HG03521 (cell line): ENCODE measurements around the gene A4GALT.
"Not testable (repeated sequence)": the region's sequence is repeated elsewhere in the genome, so short reads cannot be mapped to it uniquely, and the experiment has no call there.

Source experiments
- ATAC-seq: cut with Tn5 transposase; IDR thresholded peaks from one replicate; pipeline ENCODE4 v1.9.1; 2021; ENCODE audit warnings: mild to moderate bottlenecking, moderate library complexity; ENCODE audit not compliant: unreplicated experiment

Gene A4GALT

GRCh38 chr22:42684462-42685195 is 36.0 kb downstream of the A4GALT start:
- no peak for ATAC-seq

DNA sequence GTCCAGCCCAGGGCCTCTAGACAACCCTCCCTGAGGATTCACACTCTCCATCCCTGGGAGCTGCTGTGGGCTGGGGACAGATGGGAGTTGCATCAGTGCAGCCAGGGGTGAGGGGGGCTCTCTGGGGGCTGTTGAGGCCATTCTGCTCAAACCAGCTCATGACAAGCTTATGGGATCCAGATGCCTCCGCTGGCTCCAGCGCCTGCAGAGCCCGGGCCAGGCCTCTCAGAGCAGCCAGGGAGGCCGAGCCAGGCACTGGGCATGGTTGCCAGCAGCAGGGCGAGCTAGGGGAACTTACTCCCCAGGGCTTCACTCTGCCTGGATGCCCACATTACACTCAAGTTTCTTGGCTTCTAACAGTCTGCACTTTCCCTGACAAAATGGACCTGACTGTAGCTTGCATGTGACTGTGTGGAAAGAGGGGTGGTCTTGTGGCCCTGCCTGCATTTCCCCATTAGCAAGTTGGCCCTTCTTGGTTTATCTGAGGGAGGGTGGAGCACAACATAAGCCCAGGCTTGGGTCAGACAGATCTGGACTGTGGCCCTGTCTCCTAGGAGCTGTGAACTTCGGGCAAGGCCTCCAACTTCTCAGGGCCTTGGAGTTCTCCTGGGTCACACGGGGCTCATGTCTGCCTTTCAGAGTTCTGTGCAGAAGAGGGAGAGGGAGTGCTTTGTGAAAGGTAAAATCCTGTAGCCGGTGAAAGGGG is 36.9 kb downstream of the A4GALT start:
- ATAC-seq, result no peak

DNA sequence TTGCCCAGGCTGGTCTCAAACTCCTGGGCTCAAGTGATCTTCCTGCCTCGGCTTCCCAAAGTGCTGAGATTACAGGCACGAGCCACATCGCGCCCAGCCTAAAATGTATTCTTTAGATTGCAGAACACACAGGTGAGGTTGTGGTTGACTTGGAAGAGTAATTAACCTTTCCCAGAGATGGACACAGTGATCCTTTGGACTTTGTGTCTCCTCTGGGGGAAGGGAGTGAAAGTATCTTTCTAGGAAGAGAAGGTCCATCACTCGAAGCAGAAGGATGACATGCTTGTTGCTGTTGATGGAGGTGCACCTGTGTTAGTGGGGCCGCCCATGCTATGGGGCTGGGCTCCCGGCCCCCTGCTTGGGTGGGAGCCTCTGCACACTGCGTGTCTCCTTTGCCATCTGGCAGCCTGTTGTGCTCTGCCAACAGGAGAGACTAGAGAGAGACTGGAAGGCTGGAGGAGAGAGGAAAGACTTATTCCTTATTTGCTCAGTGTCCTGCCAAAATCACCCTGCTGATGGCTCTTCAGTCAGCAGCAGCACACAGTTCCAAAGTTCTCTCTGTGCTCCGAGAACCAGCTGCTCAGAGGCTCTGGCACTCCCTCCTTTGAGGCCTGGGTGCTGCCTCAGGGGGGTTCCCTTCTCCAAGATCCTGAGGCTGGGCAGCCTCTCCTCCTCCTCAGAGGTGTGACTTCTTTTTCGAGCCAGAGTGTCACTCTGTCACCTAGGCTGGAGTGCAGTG is 38.4 kb downstream of the A4GALT start:
- ATAC-seq, result no peak

DNA sequence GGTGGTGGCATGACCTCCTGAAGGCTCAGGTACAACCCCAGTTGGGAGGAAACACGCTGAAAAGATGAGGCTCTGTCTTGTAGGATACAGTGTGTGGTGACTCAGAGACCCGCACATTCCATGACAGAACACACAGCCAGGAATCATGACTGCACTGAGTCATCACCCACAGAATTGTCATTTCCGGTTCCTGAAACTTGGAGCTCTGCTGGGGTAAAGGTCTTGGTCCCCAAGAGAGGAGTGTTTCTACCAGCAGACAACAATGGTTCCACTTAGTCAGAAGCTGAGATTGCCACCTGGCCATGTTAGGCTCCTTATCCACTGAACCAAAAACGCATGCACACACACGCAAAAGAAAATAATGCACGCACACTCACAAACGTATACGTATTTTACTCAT is 40.0 kb downstream of the A4GALT start:
- ATAC-seq, result no peak

GRCh38 chr22:42679691-42680090 is 41.0 kb downstream of the A4GALT start:
- ATAC-seq, result no peak

DNA sequence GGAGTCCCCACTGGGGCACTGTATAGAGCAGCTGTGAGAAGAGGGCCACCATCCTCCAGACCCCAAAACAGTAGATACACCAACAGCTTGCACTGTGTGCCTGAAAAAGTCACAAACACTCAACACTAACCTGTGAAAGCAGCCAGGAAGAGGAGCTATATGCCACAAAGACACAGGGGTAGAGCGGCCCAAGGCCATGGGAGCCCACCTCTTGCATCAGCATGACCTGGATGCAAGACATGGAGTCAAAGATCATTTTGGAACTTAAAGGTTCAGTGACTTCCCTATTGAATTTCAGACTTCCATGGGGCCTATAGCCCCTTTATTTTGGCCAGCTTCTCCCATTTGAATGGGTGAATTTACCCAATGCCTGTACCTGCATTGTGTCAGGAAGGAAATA is 41.8 kb downstream of the A4GALT start:
- no peak for ATAC-seq

GRCh38 chr22:42677936-42678335 is 42.7 kb downstream of the A4GALT start:
- ATAC-seq, result not testable (repeated sequence)

- ATAC-seq, result no peak
Measured at GRCh38 chr22:42676059-42676607, 44.5 kb downstream of the A4GALT start.

DNA sequence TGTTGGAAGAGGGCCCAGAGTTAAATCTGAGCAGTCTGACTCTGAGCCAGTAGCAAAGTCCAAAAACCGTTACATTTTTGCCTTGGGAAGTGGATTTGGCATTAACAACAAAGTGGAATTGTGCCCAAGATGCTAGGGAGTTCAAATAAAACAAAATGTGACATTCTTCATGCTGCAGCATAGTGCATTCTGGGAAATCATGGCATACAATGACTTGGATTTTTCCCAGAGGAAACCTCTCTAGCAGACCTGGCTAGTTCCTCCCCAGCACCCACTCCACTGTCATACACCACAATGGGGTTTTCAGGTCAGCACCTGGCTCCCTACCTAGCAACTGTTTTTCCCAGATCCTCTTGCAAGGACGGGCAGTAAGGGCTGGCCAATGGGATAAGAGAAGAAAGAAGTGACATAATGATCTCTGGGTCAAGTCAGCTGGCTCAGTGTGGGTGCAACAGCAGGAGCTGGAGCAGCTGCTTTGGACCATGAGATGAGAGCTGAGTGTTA is 46.7 kb downstream of the A4GALT start:
- no peak for ATAC-seq

DNA sequence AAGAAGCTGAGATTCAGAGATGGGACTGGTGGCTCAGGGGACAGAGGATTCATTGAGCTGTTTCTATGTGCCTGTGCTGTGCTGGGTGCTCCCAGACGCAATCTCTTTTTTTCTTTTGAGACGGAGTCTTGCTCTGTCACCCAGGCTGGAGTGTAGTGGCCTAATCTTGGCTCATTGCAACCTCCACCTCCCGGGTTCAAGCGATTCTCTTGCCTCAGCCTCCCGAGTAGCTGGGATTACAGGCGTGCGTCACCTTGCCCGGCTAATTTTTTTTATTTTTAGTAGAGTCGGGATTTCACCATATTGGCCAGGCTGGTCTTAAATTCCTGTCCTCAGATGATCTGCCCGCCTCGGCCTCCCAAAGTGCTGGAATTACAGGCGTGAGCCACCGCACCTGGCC is 47.6 kb downstream of the A4GALT start:
- not testable (repeated sequence) for ATAC-seq

GRCh38 chr22:42670921-42671709 is 49.6 kb downstream of the A4GALT start:
- no peak for ATAC-seq

DNA sequence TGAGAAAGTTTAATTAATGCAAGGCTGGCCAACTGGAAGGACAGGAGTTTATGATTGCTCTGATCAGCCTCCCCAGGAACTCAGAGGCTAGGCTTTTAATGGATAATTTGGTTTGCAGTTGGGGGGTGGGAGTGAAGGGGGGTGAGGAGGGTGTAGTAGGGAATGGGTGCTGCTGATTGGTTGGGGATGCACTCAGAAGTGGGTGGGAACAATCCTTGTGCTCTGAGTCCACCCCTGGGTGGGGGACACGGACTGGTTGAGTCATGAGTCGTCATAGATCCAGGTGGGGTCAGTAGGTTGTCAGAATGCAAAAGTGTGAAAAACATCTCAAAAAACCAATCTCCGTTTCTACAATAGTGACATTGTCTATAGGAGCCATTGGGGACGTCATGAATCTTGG is 50.6 kb downstream of the A4GALT start:
- no peak for ATAC-seq

GRCh38 chr22:42666393-42666792 is 54.3 kb downstream of the A4GALT start:
- not testable (repeated sequence) for ATAC-seq

GRCh38 chr22:42664976-42665831 is 55.5 kb downstream of the A4GALT start:
- ATAC-seq, result no peak

DNA sequence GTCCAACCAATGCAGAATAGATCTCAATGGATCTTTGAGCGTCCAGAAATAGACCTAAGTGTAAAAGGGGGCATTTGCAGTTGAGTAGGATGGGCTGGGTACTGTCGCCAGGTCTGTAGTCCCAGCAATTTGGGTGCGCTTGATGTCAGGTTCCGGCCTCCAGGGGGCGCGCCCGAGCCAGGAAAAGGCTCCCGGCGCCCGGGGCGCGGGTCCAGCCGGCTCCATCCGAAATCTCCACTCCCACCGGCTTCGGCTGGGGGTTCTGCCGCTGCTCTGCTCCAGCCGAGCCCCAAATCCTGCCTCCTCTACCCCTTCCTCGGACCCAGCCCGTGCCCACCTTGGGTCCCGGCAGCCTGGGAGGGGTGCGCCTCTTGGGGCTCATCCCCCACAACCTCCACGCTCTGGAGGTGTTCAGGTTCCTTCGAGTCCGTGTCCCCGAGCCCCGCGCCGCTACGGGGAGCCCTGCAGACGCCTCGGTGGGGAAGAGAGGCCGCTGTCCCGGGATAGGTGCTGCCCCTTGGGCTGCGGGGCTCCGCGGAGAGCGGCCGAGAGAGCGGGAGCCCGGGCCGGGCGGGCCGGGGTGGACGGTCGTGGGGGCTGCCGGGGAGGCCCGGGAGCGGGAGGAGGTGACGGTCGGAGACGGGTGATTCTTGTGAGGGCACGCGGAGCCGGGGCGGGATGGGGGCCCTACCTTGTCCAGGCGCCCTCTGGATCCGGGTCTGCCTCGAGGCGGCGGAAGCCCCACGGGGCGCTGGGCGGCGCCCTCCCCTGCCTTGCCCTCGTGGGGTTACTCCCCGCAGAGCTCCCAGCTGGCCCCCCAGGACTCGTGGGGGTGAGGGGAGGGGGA is 58.5 kb downstream of the A4GALT start:
- ATAC-seq, result no peak

DNA sequence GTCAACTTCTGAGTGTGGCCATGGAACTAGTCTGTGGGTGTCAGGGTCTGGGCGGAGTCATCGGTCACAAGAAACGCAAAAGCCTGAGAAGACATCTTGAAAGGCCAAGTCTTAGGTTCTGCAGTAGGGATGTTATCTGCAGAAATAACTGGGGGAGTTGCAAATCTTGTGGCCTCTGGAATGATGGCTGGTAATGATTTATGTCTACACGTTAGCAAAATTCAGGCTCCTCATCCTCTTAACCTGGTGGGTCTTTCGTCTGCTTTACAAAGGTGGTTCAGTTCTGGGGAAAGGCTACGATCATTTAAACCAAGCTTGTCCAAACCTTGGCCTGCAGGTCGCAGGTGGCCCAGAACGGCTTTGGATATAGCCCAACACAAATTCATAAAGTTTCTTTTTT is 64.1 kb downstream of the A4GALT start:
- no peak for ATAC-seq

DNA sequence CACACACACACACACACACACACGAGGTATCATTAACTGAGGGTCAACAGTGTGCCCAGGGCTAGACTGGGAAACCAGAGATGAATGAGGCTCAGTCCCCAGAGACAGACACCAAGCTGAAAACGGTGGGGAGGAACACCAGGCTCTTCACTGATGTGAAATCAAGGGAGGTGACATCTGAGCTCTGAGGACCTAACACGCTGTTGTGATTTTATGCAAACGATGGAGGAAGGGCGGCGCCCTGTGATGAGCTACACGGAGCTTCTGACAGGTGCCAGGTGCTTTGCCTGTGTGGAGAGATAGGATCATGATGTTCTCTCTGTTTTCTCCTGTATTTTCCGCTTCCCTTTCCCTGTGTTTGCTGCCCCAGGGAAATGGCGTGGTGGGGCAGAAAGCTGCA is 65.0 kb downstream of the A4GALT start:
- ATAC-seq, result no peak

GRCh38 chr22:42654436-42655073 is 66.1 kb downstream of the A4GALT start:
- no peak for ATAC-seq
